HL-60/S4 treated with retinoic acid at 250 ng/mL for 4 days and 3 days (cell line): ENCODE measurements around the gene CPA4.

Source experiments
- in situ Hi-C: fragments of 300-500 bp; cut with MboI; formaldehyde crosslinking; loops from 2 replicates; pipeline ENCODE4 v1.7.0; 2022; ENCODE audit warnings: low sequenced_read_pairs

The CPA4 gene

GRCh38 chr7:130274296-130274695 is 18.7 kb upstream of the CPA4 start:
- in situ Hi-C loops = no loop called here

- in situ Hi-C loops = no loop called here
Measured at GRCh38 chr7:130274983-130275591, 17.9 kb upstream of the CPA4 start.

DNA sequence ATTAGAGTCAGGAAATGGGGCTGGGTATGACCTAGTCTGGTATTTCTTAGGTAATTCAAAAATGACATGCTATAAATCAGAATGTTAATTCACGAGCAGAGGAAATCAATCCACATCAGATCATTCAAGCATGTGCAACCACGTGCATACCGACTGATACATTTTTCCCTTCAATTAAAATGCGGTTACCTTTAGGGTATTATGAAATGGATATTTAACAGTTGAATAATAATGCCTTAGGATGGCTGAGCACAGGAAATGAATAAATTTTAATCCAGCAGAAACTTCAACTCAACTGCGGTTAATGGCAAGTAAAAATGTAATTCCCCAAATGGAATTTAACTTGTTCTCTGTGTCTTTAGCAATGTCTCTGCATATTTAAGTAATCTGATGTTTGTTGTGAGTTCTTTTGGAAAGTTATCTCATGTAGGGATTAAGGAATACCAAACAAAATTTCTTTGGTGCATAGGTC is 17.1 kb upstream of the CPA4 start:
- in situ Hi-C loops = no loop called here

GRCh38 chr7:130276796-130277762 is 15.9 kb upstream of the CPA4 start:
- in situ Hi-C loops = no loop called here

DNA sequence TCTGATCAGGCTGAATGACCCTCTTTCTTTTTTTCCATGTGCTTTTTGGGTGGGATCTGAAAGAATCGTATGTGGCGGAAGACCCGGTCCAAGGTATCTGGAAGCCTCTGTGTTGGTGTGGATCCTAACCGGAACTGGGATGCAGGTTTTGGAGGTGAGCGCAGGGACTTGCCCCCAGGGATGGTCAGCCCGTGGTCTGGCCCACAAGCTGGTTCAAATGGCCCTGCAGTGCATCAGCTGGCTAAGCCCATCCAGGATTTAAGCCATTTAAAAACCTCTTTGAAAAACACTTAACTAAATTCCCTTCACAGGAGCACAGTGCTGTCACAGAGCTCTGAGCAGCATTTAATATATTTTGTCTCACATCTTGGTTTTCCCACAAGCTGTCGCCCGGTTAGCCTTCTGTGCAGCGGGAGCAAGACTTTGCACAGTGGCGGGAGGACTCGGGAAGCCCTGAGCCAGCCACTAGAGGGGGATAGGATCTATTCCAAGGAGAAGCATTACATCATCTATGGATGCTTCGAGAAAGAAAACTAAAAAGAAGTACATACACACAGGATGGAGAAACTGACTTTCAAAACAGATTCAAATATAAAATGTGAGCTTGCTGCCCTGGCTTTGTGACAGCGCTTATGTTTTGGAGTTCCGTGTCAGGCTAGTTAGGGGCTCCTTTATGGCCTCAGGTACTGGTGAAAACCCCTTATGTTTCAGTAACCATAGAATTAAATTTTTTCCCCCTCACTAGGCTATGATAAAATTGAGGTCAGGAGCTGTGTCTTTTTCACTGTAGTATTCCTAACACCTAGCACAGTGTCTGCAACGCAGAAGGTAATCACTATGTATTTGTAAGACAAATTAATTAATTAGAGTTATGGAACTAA is 15.0 kb upstream of the CPA4 start:
- in situ Hi-C loops = no loop called here

- in situ Hi-C loops = no loop called here
Measured at GRCh38 chr7:130278860-130279259, 14.1 kb upstream of the CPA4 start.

GRCh38 chr7:130279286-130279685 is 13.7 kb upstream of the CPA4 start:
- in situ Hi-C loops = no loop called here

DNA sequence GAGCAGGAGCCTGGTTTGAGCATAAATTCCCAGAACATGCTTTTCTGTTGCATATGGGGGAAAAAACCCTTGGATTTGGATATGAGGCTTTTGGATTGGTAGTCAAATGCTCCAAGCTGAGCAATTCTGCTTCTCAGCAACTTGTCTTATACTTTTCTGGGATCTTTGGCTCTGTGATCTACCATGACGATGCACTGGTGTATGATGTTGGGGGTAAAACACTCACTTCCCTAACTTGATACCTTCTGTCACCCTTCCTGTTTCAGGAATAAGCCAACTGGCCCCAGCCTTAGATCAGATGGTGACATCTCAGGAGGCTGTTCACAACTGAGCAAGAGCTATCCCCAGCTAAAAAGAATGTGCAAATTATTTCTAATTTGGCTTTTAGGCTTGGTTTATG is 13.1 kb upstream of the CPA4 start:
- in situ Hi-C loops = no loop called here

GRCh38 chr7:130281260-130281659 is 11.7 kb upstream of the CPA4 start:
- in situ Hi-C loops = no loop called here

GRCh38 chr7:130286881-130287280 is 6.1 kb upstream of the CPA4 start:
- in situ Hi-C loops = no loop called here

DNA sequence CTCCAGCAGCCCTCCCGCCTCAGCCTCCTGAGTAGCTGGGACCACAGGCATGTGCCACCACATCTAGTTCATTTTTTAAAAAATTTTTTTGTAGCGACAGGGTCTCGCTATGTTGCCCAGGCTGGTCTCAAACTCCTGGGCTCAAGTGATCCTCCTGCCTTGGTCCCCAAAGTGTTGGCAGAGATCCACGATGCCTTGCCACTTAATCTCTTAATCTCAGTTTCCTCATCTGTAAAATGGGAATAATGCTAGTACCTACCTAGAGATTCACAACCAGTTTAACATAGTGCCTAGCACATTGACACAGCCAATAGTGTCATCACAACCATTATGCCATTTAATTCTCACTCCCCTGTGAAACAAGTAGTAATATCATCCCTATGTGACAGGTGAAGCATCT is 4.8 kb upstream of the CPA4 start:
- in situ Hi-C loops = no loop called here

DNA sequence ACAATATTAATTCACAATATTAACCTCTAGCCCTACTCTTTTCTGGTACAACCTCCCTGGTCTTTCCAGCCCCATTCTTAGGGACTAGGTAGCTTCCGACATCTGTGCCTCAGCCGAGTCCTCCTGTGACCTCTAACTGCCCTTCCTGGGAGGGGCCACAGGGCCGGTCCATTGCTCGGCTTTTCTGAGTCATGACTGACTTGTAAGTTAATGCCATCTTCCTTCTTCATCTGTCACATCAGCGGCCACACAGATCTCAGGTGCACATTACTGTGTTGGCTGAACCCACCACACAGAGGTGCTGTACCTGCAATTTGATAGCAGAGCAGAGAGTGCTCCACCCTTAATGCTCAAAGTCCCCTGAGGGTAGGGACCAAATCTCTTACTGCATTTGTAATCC is 4.1 kb upstream of the CPA4 start:
- in situ Hi-C loops = no loop called here

- in situ Hi-C loops = no loop called here
Measured at GRCh38 chr7:130289478-130289877, 3.5 kb upstream of the CPA4 start.

- in situ Hi-C loops = no loop called here
Measured at GRCh38 chr7:130290745-130291144, 2.2 kb upstream of the CPA4 start.

GRCh38 chr7:130293521-130293920 is 560 bp downstream of the CPA4 start:
- in situ Hi-C loops = no loop called here

DNA sequence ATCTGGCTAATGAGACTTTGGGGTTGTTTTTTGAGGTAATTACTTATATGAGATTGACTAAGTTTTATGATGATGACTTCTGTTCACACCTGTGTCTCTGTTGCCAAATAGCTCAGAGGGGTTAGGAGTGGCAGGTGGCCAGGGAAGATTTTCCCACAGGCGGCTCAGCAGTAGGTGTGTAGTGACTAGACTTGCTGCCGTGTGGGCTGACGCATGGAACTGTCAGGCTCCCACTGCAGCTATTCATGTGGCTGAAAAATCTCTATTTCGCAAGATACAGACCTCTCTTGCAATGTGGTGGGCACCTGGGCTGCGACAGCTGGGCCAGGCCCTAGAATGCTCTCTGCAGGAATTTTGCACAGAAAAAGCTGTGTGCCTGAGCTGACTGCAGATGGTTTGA is 1.4 kb downstream of the CPA4 start:
- in situ Hi-C loops = no loop called here

DNA sequence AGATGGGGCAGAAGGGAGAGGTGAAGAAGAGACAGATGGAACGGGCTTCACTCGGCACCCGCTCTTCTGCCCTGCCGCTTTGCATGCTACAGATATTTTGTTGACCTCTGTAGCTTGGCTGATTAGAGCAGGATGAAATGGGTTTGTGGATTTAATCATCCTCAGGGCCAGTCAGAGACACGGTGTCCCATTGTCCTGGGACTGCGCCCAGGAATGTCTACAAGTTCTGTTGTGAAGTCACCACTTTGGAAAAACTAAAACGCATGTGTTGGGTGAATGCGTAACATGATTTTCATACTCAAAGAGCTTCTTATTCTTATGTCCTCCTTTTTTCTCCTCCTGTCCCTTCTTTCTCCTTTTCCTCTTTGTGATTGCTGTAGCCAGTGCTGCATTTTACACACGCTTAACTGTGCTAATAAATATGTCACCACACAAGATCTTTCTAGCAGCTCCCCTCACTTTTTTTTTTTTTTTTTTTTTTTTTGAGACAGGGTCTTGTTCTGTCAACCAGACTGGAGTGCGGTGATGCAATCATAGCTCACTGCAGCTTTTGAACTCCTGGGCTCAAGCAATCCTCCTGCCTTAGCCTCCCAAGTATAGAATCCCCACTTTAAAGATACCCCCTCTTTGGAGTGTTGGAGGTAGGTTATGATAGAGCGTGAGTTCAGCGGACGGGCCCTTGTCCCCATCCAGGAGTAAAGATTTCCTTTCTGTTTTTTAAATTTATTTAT is 3.4 kb downstream of the CPA4 start:
- in situ Hi-C loops = no loop called here

- in situ Hi-C loops = no loop called here
Measured at GRCh38 chr7:130297628-130298543, 4.9 kb downstream of the CPA4 start.

GRCh38 chr7:130298544-130299326 is 5.8 kb downstream of the CPA4 start:
- in situ Hi-C loops = no loop called here
